Progenitor cell of endocrine pancreas (in vitro differentiated cells): Measurements from ENCODE around the gene HK1. TPM values are rescaled to one million over a fixed set of nuclear protein-coding genes. Genes with fewer than 3 reads are reported as not detected.

Source experiments
- DNase-seq: peaks from one replicate; pipeline ENCODE4 v3.0.0; 2021; ENCODE audit warnings: low spot score; ENCODE audit not compliant: unreplicated experiment
- H3K27ac Mint-ChIP-seq: 2 replicates; pipeline ENCODE4 v1.8.0; 2021; ENCODE audit warnings: mild to moderate bottlenecking, moderate library complexity, mixed read lengths
- H3K27me3 Mint-ChIP-seq: 2 replicates; pipeline ENCODE4 v1.8.0; 2021; ENCODE audit warnings: mixed read lengths
- H3K36me3 Mint-ChIP-seq: 2 replicates; pipeline ENCODE4 v1.8.0; 2022; ENCODE audit warnings: mixed read lengths; ENCODE audit not compliant: insufficient read depth
- H3K4me1 Mint-ChIP-seq: 2 replicates; pipeline ENCODE4 v1.8.0; 2021; ENCODE audit warnings: low read depth, mixed read lengths
- H3K4me3 Mint-ChIP-seq: 2 replicates; pipeline ENCODE4 v1.8.0; 2021; ENCODE audit warnings: low read depth, mild to moderate bottlenecking, moderate library complexity, mixed read lengths
- H3K9me3 Mint-ChIP-seq: 2 replicates; pipeline ENCODE4 v1.8.0; 2021; ENCODE audit warnings: low read depth, mixed read lengths
- CTCF ChIP-seq: fragments of 200-600 bp; sonication (generic); IDR thresholded peaks from one replicate; pipeline ENCODE4 v1.5.0; 2021; ENCODE audit warnings: antibody characterized with exemption, mild to moderate bottlenecking; ENCODE audit not compliant: unreplicated experiment
- total RNA-seq: library from RNA; stranded (reverse); gene quantifications from 2 replicates; pipeline ENCODE4 v1.2.1, GENCODE V29; 2021

Gene HK1
- total RNA-seq, 1 donor from 2014 or later, result 32.5 TPM

- H3K27me3 Mint-ChIP-seq, result peaks cover 21% of the 10 kb centered on the region
- TF ChIP-seq CTCF, result no peak
- no peaks in the 10 kb centered on the region for H3K9me3 Mint-ChIP-seq
- H3K4me3 Mint-ChIP-seq, result no peak overlapping the region
- no peak overlapping the region for H3K27ac Mint-ChIP-seq
- peaks cover 2% of the 10 kb centered on the region for H3K4me1 Mint-ChIP-seq
- H3K36me3 Mint-ChIP-seq, result no peaks in the 10 kb centered on the region
- no peak for DNase-seq
These were observed 130.8 kb downstream of the HK1 start for GRCh38 chr10:69409176-69409495.

- H3K4me1 Mint-ChIP-seq, result peaks cover 2% of the 10 kb centered on the region
- no peak overlapping the region for H3K27ac Mint-ChIP-seq
- no peak for DNase-seq
- H3K36me3 Mint-ChIP-seq, result no peaks in the 10 kb centered on the region
- no peaks in the 10 kb centered on the region for H3K9me3 Mint-ChIP-seq
- TF ChIP-seq CTCF, result no peak
- no peak overlapping the region for H3K4me3 Mint-ChIP-seq
- peaks cover 23% of the 10 kb centered on the region for H3K27me3 Mint-ChIP-seq
These were observed 131.7 kb downstream of the HK1 start for GRCh38 chr10:69409968-69410367.

- no peak overlapping the region for H3K27ac Mint-ChIP-seq
- no peak overlapping the region for H3K4me3 Mint-ChIP-seq
- peaks cover 2% of the 10 kb centered on the region for H3K4me1 Mint-ChIP-seq
- no peak for DNase-seq
- H3K27me3 Mint-ChIP-seq, result peaks cover 27% of the 10 kb centered on the region
- TF ChIP-seq CTCF, result no peak
- no peaks in the 10 kb centered on the region for H3K36me3 Mint-ChIP-seq
- no peaks in the 10 kb centered on the region for H3K9me3 Mint-ChIP-seq
These were observed 132.2 kb downstream of the HK1 start for GRCh38 chr10:69410487-69410886.

DNA sequence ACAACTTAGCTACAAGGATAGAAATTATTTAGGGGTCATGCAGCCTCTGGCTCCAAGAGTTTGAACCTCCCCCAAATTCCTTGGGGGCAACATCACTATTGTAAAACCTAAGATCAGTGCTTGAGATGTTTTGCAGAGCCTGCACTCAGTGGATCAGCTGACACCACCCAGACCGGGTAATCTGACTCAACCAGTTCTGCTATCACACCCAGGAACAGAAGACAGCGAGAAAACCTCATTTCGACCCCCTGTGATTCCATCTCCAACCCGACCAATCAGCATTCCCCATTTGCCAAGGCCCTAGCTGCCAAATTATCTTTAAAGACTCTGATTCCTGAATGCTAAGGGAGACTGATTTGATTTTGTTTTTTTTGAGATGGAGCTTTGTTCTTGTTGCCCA lies 133.2 kb downstream of the HK1 start:
- Mint-ChIP-seq H3K4me1 (peaks cover 2% of the 10 kb centered on the region), H3K4me3 (no peak overlapping the region), H3K27ac (no peak overlapping the region), H3K9me3 (no peaks in the 10 kb centered on the region), H3K27me3 (peaks cover 28% of the 10 kb centered on the region), H3K36me3 (no peaks in the 10 kb centered on the region)
- TF ChIP-seq CTCF, result no peak
- no peak for DNase-seq

GRCh38 chr10:69412232-69412790 lies 134.0 kb downstream of the HK1 start:
- Mint-ChIP-seq H3K27me3 (peaks cover 25% of the 10 kb centered on the region), H3K36me3 (no peaks in the 10 kb centered on the region), H3K4me3 (no peak overlapping the region), H3K9me3 (no peaks in the 10 kb centered on the region), H3K27ac (no peak overlapping the region), H3K4me1 (no peaks in the 10 kb centered on the region)
- no peak for DNase-seq
- no peak for TF ChIP-seq CTCF
